Vagina (tissue), 2 donors: ENCODE results near the gene PEX26. TPM values are rescaled to one million over a fixed set of nuclear protein-coding genes. Genes with fewer than 3 reads are reported as not detected.

Experiments used
- DNase-seq, 2 donors: peaks; one replicate each; pipeline ENCODE4 v3.0.0-alpha.2; 2017; ENCODE audit errors: extremely low spot score in 2 of 2
- H3K27ac ChIP-seq: fragments of 200-600 bp; sonication (generic); one replicate; pipeline ENCODE4 v1.5.1; 2019
- H3K27me3 ChIP-seq: fragments of 200-600 bp; sonication (generic); one replicate; pipeline ENCODE4 v1.5.1; 2019
- H3K36me3 ChIP-seq, 2 donors: fragments of 200-600 bp; sonication (generic); one replicate each; pipeline ENCODE4 v1.5.1; 2017 to 2019
- H3K4me1 ChIP-seq: fragments of 200-600 bp; sonication (generic); one replicate; pipeline ENCODE4 v1.5.1; 2019
- H3K4me3 ChIP-seq, 2 donors: fragments of 200-600 bp; sonication (generic); 1 replicate in 1 of 2; 2 replicates in 1 of 2; pipeline ENCODE4 v1.5.1; 2016 to 2019
- H3K9me3 ChIP-seq: fragments of 200-600 bp; sonication (generic); one replicate; pipeline ENCODE4 v1.5.1; 2019
- CTCF ChIP-seq, 3 experiments: fragments of 450-650 bp in 2 of 3; fragments of 200-600 bp in 1 of 3; sonication (generic) in 1 of 3; IDR thresholded peaks; one replicate each; pipeline ENCODE4 v1.5.1; 2017 to 2019; ENCODE audit warnings: antibody characterized with exemption in 3 of 3, mild to moderate bottlenecking in 2 of 3, moderate library complexity in 2 of 3
- POLR2A ChIP-seq, 2 donors: fragments of 450-650 bp; IDR thresholded peaks; one replicate each; pipeline ENCODE4 v1.6.1; 2017; ENCODE audit warnings: antibody characterized with exemption in 2 of 2, mild to moderate bottlenecking in 2 of 2, moderate library complexity in 2 of 2
- POLR2AphosphoS5 ChIP-seq, 2 donors: sonication (generic); formaldehyde crosslinking; IDR thresholded peaks; one replicate each; pipeline ENCODE4 v1.9.0; 2017; ENCODE audit warnings: antibody characterized with exemption in 2 of 2, mild to moderate bottlenecking in 2 of 2, low read depth in 1 of 2; ENCODE audit not compliant: insufficient read depth in 1 of 2
- intact Hi-C: fragments of 100-400 bp; cut with DNase I; formaldehyde crosslinking; loops from one replicate; pipeline ENCODE4 v1.15.1; 2023
- total RNA-seq: library from RNA; depleted of rRNA; stranded (reverse); fragments of >200 nt; gene quantifications from one replicate; pipeline ENCODE4 v1.2.3, GENCODE V29; 2016

The PEX26 gene
- total RNA-seq, 1 donor from 2014 or later: 25.5 TPM

DNA sequence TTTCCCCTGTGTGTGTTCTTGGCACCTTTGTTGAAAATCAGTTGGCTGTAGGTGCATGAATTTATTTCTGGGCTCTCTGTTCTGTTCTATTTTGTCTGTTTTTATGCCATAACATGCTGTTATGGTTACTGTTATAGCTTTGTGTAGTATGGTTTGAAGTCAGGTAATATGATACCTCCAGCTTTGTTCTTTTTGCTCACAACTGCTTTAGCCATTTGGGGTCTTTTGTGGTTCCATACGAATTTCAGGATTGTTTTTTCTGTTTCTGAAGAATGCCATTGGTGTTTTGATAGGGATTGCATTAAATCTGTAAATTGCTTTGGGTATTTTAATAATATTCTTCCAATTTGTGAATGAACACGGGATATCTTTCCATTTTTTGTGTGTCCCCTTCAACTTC is 4.7 kb downstream of the PEX26 start:
- no peak for DNase-seq
- Histone ChIP-seq H3K36me3 (peaks cover 0 to 61% of the 10 kb centered on the region in 2 donors), H3K4me1 (peaks cover 25% of the 10 kb centered on the region), H3K27ac (no peak overlapping the region), H3K9me3 (no peaks in the 10 kb centered on the region), H3K4me3 (no peak overlapping the region), H3K27me3 (no peaks in the 10 kb centered on the region)
- intact Hi-C loops: no loop called here
- TF ChIP-seq CTCF (IDR thresholded peaks at IDR 0.05): no peak

- H3K4me1 ChIP-seq: peaks cover 23% of the 10 kb centered on the region
- intact Hi-C loops: no loop called here
- TF ChIP-seq POLR2AphosphoS5 (IDR thresholded peaks at IDR 0.05; ENCODE audit: insufficient read depth in 1 of 2, low read depth in 1 of 2): no peak
- TF ChIP-seq POLR2A (IDR thresholded peaks at IDR 0.05): no peak
- no peak for TF ChIP-seq CTCF (IDR thresholded peaks at IDR 0.05)
Observed at GRCh38 chr22:18083406-18083805, 5.6 kb downstream of the PEX26 start.

DNA sequence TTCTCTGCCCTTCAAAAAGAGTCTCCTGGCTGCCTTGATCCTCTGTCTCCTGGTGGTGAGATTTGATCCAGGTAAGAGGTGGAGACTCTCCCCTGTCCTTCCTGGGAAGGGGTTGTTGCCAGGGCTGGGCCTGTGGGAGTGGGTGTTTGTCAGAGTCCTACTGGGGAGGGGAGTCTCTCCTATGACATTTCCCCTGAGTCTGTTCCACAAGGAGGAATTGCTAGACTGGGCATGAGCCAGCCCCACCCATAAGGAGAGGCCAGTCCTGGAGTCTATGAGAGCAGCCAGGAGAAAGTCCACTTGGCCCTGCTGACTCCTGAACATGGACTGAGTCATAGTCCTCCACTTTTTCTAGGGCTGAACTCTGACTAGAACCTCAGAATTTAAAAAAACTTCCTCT is 7.4 kb downstream of the PEX26 start:
- Histone ChIP-seq H3K27ac (no peak overlapping the region), H3K36me3 (peaks cover 0 to 76% of the 10 kb centered on the region in 2 donors)

More at GRCh38 chr22:18083406-18083805, 5.6 kb downstream of the PEX26 start:
- H3K36me3 ChIP-seq: peaks cover 0 to 70% of the 10 kb centered on the region in 2 donors
- no peaks in the 10 kb centered on the region for H3K27me3 ChIP-seq
- no peak overlapping the region for H3K27ac ChIP-seq
- no peak for DNase-seq
- no peak overlapping the region for H3K4me3 ChIP-seq
- H3K9me3 ChIP-seq: no peaks in the 10 kb centered on the region

DNA sequence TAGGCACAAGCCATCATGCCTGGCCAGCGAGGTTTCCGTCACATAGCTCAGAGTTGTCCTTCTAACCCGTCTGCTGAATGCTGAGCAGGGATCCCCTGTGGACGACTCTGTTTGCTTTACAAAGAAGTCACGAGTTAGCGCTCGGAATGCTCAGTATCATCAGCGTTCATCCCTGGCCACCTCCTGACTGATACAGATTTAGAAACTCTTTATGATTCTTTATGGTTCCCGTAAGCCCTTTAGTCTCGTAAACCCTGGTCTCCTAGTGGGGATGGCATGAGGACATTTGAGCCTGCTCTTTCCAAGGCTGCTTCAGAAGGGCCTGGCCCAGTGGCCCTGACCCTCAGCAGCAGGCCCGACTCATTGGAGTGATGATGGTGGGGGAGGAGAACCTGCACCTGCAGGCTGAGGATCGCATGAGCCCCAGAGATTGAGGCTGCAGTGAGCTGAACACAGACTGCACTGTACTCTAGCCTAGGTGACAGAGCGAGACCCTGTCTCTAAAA is 9.6 kb downstream of the PEX26 start:
- intact Hi-C loops: no loop called here
- H3K27me3 ChIP-seq: no peaks in the 10 kb centered on the region
- H3K27ac ChIP-seq: no peak overlapping the region
- no peaks in the 10 kb centered on the region for H3K9me3 ChIP-seq
- peaks cover 7% of the 10 kb centered on the region for H3K4me1 ChIP-seq
- no peak for DNase-seq
- TF ChIP-seq CTCF (IDR thresholded peaks at IDR 0.05): no peak
- H3K4me3 ChIP-seq: no peak overlapping the region
- peaks cover 0 to 57% of the 10 kb centered on the region in 2 donors for H3K36me3 ChIP-seq

More for the DNA sequence above, 7.4 kb downstream of the PEX26 start:
- H3K9me3 ChIP-seq: no peaks in the 10 kb centered on the region
- no peaks in the 10 kb centered on the region for H3K27me3 ChIP-seq
- H3K4me3 ChIP-seq: no peak overlapping the region
- intact Hi-C loops: no loop called here
- no peak for DNase-seq
- no peak for TF ChIP-seq CTCF (IDR thresholded peaks at IDR 0.05)
- TF ChIP-seq POLR2A (IDR thresholded peaks at IDR 0.05): no peak
- TF ChIP-seq POLR2AphosphoS5 (IDR thresholded peaks at IDR 0.05; ENCODE audit: insufficient read depth in 1 of 2, low read depth in 1 of 2): no peak
- H3K4me1 ChIP-seq: peaks cover 7% of the 10 kb centered on the region

DNA sequence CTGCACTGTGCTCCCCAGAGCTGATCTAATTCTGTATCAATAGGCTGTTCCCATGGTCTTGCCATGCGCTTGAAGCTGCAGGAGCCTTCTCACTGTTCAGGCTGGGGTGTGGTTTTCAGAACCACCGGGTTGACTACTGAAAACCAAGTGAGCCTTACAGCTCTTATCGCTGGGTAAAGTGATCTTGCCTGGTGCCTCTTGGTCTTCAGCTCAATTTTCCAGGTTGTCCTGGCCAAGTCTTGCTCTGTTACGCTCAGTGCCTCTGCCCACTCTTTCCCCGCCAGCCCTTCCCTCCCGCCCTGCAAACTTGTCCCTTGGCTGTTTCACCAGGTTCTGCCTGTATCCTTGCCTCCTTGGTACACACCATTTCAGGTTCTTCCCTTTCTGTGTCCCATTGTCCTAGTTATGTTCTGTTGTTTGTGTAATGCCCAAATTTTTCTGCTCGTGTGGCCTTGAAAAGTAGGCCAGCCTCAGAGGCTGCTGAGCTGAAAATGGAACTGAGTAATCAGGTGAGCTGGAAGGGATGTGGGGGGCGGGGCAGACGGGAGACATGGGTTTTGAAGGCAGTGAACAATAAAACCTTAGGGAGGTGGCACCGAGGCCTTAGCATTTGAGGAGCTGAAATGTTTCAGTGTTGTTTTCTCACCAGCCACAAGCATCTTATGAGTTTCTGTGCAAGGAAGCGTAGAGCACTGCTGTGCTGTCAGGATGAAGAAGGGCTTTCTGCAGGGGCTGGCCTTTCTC is 11.2 kb downstream of the PEX26 start:
- no peaks in the 10 kb centered on the region for H3K27me3 ChIP-seq
- DNase-seq: no peak
- intact Hi-C loops: no loop called here
- peaks cover 0 to 51% of the 10 kb centered on the region in 2 donors for H3K36me3 ChIP-seq
- no peak for TF ChIP-seq CTCF (IDR thresholded peaks at IDR 0.05)
- no peak for TF ChIP-seq POLR2A (IDR thresholded peaks at IDR 0.05)
- TF ChIP-seq POLR2AphosphoS5 (IDR thresholded peaks at IDR 0.05; ENCODE audit: insufficient read depth in 1 of 2, low read depth in 1 of 2): no peak
- H3K4me3 ChIP-seq: no peak overlapping the region
- H3K9me3 ChIP-seq: no peaks in the 10 kb centered on the region
- H3K27ac ChIP-seq: no peak overlapping the region
- peaks cover 11% of the 10 kb centered on the region for H3K4me1 ChIP-seq
